IPS DF 4.7 (cell line): Measurements from ENCODE around the gene ICA1.

ENCODE experiments used
- DNase-seq: peaks from one replicate; pipeline ENCODE4 v3.0.0-alpha.2; 2013; ENCODE audit warnings: low spot score; ENCODE audit errors: extremely low read depth

The ICA1 gene

GRCh38 chr7:8201846-8202441 is 60.0 kb downstream of the ICA1 start:
- DNase-seq, result no peak

GRCh38 chr7:8200717-8201116 is 61.2 kb downstream of the ICA1 start:
- no peak for DNase-seq

- no peak for DNase-seq
Observed at GRCh38 chr7:8200316-8200715, 61.7 kb downstream of the ICA1 start.

GRCh38 chr7:8197994-8198698 is 63.8 kb downstream of the ICA1 start:
- DNase-seq, result no peak

GRCh38 chr7:8192897-8193296 is 69.1 kb downstream of the ICA1 start:
- DNase-seq, result no peak

GRCh38 chr7:8190119-8190895 is 71.7 kb downstream of the ICA1 start:
- no peak for DNase-seq

- no peak for DNase-seq
Observed at GRCh38 chr7:8189625-8190024, 72.3 kb downstream of the ICA1 start.

- no peak for DNase-seq
Observed at GRCh38 chr7:8185926-8186683, 75.9 kb downstream of the ICA1 start.

- DNase-seq, result no peak
Observed at GRCh38 chr7:8184221-8184620, 77.7 kb downstream of the ICA1 start.

GRCh38 chr7:8179486-8179885 is 82.5 kb downstream of the ICA1 start:
- DNase-seq, result no peak

GRCh38 chr7:8178353-8178752 is 83.6 kb downstream of the ICA1 start:
- DNase-seq, result no peak

- DNase-seq, result no peak
Observed at GRCh38 chr7:8177109-8177933, 84.6 kb downstream of the ICA1 start.

GRCh38 chr7:8176370-8177081 is 85.4 kb downstream of the ICA1 start:
- no peak for DNase-seq

GRCh38 chr7:8175929-8176369 is 86.0 kb downstream of the ICA1 start:
- no peak for DNase-seq

GRCh38 chr7:8172372-8173354 is 89.3 kb downstream of the ICA1 start:
- DNase-seq, result no peak

- DNase-seq, result no peak
Observed at GRCh38 chr7:8169171-8169570, 92.8 kb downstream of the ICA1 start.

- DNase-seq, result no peak
Observed at GRCh38 chr7:8168336-8168735, 93.6 kb downstream of the ICA1 start.

- DNase-seq, result no peak
Observed at GRCh38 chr7:8165150-8165549, 96.8 kb downstream of the ICA1 start.

- no peak for DNase-seq
Observed at GRCh38 chr7:8162181-8162580, 99.8 kb downstream of the ICA1 start.
